GM19099 (cell line): Measurements from ENCODE around the gene PNMA8B.

Experiments used
- POLR2A ChIP-seq: IDR thresholded peaks from 3 replicates; pipeline ENCODE4 v1.6.1; 2011; ENCODE audit warnings: low read depth; ENCODE audit not compliant: insufficient read length; ENCODE audit errors: extremely low read depth

The PNMA8B gene

GRCh38 chr19:46493236-46494145 lies 2.2 kb downstream of the PNMA8B start:
- TF ChIP-seq POLR2A: no peak

DNA sequence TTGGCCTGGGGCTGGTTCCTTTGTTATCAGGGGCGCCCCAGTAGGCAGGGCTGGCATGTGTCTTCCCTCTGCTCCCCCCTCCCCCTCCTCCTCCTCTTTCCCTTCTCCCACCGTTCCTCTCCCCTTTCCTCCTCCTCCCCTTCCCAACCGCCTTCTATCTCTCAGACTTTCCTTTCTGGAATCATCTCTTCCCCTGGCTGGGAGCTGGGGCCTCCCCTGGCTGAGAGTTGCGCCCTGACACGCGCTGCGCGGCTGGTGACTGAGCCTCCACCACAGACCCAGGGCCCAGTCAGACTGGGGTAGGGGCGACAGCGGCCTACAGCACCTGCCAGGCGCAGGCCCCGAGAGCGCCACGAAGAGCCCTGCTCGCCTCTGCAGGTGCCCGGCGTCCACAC lies 2.8 kb downstream of the PNMA8B start:
- no peak for TF ChIP-seq POLR2A

GRCh38 chr19:46491975-46492682 lies 3.5 kb downstream of the PNMA8B start:
- TF ChIP-seq POLR2A: no peak

DNA sequence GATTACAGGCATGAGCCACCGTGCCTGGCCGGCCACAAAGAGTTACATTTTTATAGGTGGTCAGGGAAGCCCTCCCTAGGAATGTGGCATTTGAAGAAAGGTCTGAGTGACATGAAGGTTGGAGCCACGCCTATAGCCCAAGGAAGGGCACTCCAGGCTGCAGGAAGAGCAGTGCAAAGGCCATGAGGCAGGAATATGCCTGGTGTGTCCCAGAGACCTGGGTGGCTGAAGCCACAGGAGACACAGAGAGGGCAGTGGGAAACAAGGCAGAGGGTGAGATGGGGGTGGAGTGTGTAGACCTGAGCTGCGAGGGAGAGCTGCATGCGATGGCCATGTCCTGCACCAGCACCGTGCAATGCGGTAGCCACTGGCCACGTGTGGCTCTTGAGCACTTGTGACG lies 4.9 kb downstream of the PNMA8B start:
- TF ChIP-seq POLR2A: no peak

DNA sequence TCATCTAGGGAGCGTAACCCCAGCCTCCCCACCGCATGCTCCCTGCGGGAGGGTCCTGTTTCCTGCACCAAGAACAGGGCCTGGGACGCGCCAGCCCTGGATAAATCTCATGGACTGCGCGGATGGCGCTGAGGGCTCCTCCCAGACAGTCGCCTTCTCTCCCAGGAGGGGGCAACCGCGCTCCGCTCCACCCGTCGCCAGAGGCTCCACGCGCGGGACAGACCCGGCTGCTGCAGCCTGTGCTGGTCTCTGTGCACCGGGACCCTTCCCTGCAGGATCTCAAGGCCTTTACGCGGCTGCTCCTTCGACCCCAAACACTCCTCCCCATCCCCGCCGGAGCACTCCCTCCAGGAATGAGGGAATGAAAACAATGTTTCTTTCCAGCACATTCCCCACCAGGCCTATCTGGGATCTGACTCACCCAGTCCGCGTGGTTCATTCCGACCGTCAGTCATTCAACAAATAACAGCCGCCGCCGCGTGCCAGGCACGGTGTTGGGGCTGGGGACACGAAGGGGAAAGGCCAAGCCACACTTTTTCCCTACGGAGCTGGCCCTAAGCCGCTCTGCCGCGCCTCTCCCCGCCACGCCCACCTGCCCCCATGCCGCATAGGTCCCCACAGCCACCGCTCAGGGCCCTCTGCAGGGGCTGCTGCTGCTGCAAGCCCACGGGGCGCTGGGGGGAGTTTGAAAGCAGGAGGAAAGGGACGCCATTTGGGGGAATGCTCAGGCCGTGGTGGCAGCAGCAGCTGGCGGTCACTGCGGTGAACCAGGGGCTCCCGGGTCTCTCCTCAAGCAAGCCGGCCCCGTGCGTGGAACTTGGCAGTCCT lies 6.0 kb downstream of the PNMA8B start:
- no peak for TF ChIP-seq POLR2A

DNA sequence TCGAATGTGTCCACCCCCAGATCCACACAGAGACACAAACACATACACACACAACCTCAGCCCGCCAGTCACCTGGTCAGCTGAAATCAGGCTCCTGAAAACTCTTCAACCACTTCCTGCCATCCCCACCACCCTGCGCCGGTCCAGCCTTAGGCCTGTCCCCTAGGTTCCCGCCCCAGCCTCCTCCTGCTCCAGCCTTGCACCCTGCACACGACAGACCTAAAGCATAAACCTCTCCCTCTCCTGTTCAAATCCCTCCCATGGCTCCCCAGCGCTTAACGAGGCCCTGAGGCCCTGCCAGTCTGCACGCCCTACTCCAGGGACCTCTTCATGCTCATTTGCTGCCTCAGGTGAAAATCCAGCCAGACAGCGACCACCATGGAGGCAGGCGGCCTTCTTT lies 7.1 kb downstream of the PNMA8B start:
- TF ChIP-seq POLR2A: no peak

DNA sequence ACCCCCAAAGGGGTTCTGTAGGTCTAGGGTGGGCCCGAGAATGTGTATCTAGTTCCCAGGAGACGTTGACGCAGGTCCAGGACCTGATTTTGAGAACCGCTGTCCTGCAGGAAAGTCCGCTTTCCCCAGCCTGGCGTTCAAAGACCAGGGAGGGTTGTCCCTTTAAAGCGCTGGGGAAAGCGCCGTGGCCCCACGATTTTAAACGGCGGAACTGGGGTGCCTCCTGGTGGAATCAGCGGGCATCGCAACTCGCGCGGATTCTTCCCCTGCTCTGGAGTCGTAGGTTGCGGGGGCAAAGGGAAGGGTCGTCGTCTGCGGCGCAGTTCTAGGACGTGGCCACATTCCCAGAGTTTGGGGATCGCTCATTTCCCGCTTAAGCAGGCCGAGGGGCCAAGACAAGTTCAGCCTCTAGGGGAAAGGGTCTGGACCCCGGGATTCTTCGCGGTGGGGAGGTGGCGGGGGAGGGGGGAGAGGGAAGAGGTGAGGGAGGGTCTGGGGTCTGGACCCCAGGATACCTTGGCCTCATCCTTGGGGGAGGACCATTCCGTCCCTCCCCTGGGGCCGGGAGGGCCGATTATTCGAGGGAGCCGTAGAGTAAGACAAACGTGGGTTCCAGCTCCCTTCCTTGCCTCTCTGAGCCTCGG lies 7.7 kb downstream of the PNMA8B start:
- TF ChIP-seq POLR2A: no peak

DNA sequence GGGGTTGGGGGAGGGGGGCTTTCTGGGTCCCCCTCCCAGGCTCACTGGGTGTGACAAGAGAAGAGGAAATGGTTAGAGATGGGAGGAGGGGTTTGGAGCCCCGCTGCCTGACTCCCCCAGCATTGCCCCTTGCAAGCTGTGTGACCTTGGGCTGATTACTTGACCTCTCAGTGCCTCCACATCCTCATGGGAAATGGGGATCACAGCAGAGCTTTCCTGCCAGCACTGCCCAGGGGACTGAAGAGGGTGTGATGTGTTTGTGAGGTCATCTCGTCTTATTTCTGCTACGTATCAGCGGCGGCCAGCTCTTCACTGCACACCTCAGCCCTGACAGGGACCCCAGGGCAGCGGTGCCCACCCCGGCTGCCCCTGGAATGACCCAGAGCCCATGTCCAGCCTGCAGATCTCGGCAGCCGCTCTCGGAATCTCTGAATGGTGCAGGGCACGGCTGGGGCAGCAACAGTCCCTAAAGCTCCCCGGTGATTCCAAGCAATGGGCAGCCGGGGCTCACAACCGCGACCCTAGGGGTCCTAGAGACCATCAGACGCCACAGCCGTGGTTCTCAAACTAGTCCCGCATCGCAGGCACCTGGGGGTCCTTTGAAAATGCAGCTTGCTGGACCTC lies 8.4 kb downstream of the PNMA8B start:
- TF ChIP-seq POLR2A: no peak

DNA sequence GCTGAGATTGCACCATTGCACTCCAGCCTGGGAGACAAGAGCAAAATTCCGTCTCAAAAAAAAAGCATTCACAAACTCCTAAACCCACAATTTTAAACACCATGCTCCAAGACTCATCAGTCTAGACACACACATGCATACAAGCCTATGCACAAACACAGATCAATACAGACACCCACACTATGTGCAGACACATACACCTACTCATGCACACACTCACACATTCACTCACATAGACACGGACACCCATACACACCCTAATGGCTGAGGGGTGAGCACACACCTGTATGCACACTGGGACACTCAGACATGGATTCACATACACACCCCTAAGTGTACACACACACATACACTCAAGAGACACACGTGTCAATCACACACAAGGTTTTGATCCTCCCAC lies 9.3 kb downstream of the PNMA8B start:
- no peak for TF ChIP-seq POLR2A

- no peak for TF ChIP-seq POLR2A
Measured at GRCh38 chr19:46484656-46485055, 11.0 kb downstream of the PNMA8B start.

DNA sequence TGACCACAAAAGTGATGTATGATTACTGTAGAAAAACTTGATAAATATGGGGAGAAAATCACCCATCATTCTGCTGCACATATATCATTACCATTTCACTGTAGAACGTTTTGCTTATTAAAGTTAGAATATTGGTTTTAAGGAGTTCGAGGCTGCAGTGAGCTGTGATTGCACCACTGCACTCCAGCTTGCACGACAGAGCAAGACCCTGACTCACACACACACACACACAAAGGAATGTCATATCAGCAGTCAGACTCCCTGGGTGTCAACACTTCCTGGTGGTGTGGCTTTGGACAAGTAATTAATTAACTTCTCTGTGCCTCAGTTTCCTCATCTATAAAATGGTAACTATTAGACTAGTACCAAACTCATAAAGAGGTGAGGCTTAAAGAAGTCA lies 13.0 kb downstream of the PNMA8B start:
- no peak for TF ChIP-seq POLR2A

GRCh38 chr19:46481947-46482346 lies 13.7 kb downstream of the PNMA8B start:
- no peak for TF ChIP-seq POLR2A

- TF ChIP-seq POLR2A: no peak
Measured at GRCh38 chr19:46481223-46481848, 14.3 kb downstream of the PNMA8B start.

DNA sequence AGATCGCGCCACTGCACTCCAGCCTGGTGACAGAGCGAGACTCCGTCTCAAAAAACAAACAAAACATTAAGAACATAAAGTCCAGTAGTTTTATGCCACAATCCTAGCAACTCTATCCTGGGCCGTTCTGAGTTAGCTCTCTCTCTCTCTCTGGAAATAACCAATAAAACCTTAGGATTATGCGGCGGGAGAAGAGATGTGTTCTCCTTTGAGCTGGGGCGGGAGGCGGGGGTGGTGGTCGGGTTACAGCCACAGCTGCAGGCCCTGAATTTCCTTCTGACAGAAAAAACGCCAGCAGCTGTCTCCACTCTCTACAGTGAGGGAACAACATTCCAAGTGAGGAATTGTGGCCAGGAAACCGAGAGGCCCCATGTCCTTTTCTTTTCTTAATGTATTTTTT lies 15.3 kb downstream of the PNMA8B start:
- no peak for TF ChIP-seq POLR2A
